BLaER1 (cell line): ENCODE data around the gene TYW1B.
"Not testable (repeated sequence)": the region's sequence is repeated elsewhere in the genome, so short reads cannot be mapped to it uniquely, and the experiment has no call there.

Source experiments
- H3K27ac ChIP-seq: shearing (Covaris generic); formaldehyde crosslinking; 2 replicates; pipeline ENCODE4 v1.8.1; 2022
- H3K27me3 ChIP-seq: shearing (Covaris generic); formaldehyde crosslinking; 2 replicates; pipeline ENCODE4 v1.8.1; 2022
- H3K36me3 ChIP-seq: shearing (Covaris generic); formaldehyde crosslinking; 2 replicates; pipeline ENCODE4 v1.8.1; 2022
- H3K4me1 ChIP-seq: shearing (Covaris generic); formaldehyde crosslinking; 2 replicates; pipeline ENCODE4 v1.8.1; 2022
- H3K4me2 ChIP-seq: shearing (Covaris generic); formaldehyde crosslinking; 2 replicates; pipeline ENCODE4 v1.8.1; 2022
- H3K4me3 ChIP-seq: shearing (Covaris generic); formaldehyde crosslinking; 2 replicates; pipeline ENCODE4 v1.8.1; 2022
- H3K9ac ChIP-seq: shearing (Covaris generic); formaldehyde crosslinking; 2 replicates; pipeline ENCODE4 v1.8.1; 2022
- H3K9me3 ChIP-seq: shearing (Covaris generic); formaldehyde crosslinking; 2 replicates; pipeline ENCODE4 v1.8.1; 2022
- H4K20me1 ChIP-seq: shearing (Covaris generic); formaldehyde crosslinking; 2 replicates; pipeline ENCODE4 v1.8.1; 2022
- Cebpa-rat ChIP-seq: shearing (Covaris generic); IDR thresholded peaks from 2 replicates; pipeline ENCODE4 v1.8.1; 2022

Gene TYW1B

GRCh38 chr7:72546586-72547237, 281.3 kb downstream of the TYW1B start:
- not testable (repeated sequence) for H4K20me1 ChIP-seq, H3K4me3 ChIP-seq, H3K27me3 ChIP-seq, H3K9ac ChIP-seq, H3K9me3 ChIP-seq, H3K27ac ChIP-seq, H3K4me2 ChIP-seq, H3K36me3 ChIP-seq, H3K4me1 ChIP-seq

- not testable (repeated sequence) for H3K27me3 ChIP-seq, H3K9me3 ChIP-seq, H3K9ac ChIP-seq, H3K4me1 ChIP-seq, H3K36me3 ChIP-seq, H4K20me1 ChIP-seq, H3K4me3 ChIP-seq, H3K27ac ChIP-seq, H3K4me2 ChIP-seq
Observed at GRCh38 chr7:72544531-72544930, 283.5 kb downstream of the TYW1B start.

GRCh38 chr7:72540923-72541322, 287.1 kb downstream of the TYW1B start:
- H3K4me1 ChIP-seq, result no peaks in the 10 kb centered on the region
- H3K4me2 ChIP-seq, result no peak overlapping the region
- no peaks in the 10 kb centered on the region for H3K36me3 ChIP-seq
- H3K27me3 ChIP-seq, result no peaks in the 10 kb centered on the region
- no peaks in the 10 kb centered on the region for H3K9me3 ChIP-seq
- no peak overlapping the region for H3K4me3 ChIP-seq
- no peaks in the 10 kb centered on the region for H4K20me1 ChIP-seq
- no peak overlapping the region for H3K27ac ChIP-seq
- no peak for TF ChIP-seq Cebpa-rat
- no peak overlapping the region for H3K9ac ChIP-seq

GRCh38 chr7:72540106-72540611, 287.8 kb downstream of the TYW1B start:
- Histone ChIP-seq H3K4me1 (no peaks in the 10 kb centered on the region), H3K4me3 (no peak overlapping the region), H3K9me3 (no peaks in the 10 kb centered on the region), H4K20me1 (no peaks in the 10 kb centered on the region), H3K27me3 (no peaks in the 10 kb centered on the region), H3K9ac (no peak overlapping the region), H3K27ac (no peak overlapping the region), H3K4me2 (no peak overlapping the region), H3K36me3 (no peaks in the 10 kb centered on the region)
- TF ChIP-seq Cebpa-rat, result no peak

GRCh38 chr7:72539702-72540101, 288.3 kb downstream of the TYW1B start:
- no peaks in the 10 kb centered on the region for H3K9me3 ChIP-seq

GRCh38 chr7:72538856-72539255, 289.1 kb downstream of the TYW1B start:
- Histone ChIP-seq H3K9me3 (no peaks in the 10 kb centered on the region), H3K9ac (no peak overlapping the region), H3K27me3 (no peaks in the 10 kb centered on the region), H3K4me3 (no peak overlapping the region), H3K4me1 (no peaks in the 10 kb centered on the region), H3K27ac (no peak overlapping the region), H3K4me2 (no peak overlapping the region), H3K36me3 (no peaks in the 10 kb centered on the region), H4K20me1 (no peaks in the 10 kb centered on the region)
- TF ChIP-seq Cebpa-rat, result no peak

More at GRCh38 chr7:72539702-72540101, 288.3 kb downstream of the TYW1B start:
- no peaks in the 10 kb centered on the region for H3K36me3 ChIP-seq
- no peaks in the 10 kb centered on the region for H3K27me3 ChIP-seq
- H3K9ac ChIP-seq, result no peak overlapping the region
- no peaks in the 10 kb centered on the region for H4K20me1 ChIP-seq
- TF ChIP-seq Cebpa-rat, result no peak
- no peaks in the 10 kb centered on the region for H3K4me1 ChIP-seq
- no peak overlapping the region for H3K27ac ChIP-seq
- no peak overlapping the region for H3K4me3 ChIP-seq
- H3K4me2 ChIP-seq, result no peak overlapping the region

- Histone ChIP-seq H3K27ac (no peak overlapping the region), H3K9ac (no peak overlapping the region), H3K4me2 (no peak overlapping the region), H3K4me3 (no peak overlapping the region), H3K9me3 (no peaks in the 10 kb centered on the region), H3K4me1 (no peaks in the 10 kb centered on the region), H3K27me3 (no peaks in the 10 kb centered on the region), H3K36me3 (no peaks in the 10 kb centered on the region), H4K20me1 (no peaks in the 10 kb centered on the region)
- no peak for TF ChIP-seq Cebpa-rat
Observed at GRCh38 chr7:72538147-72538546, 289.9 kb downstream of the TYW1B start.

- not testable (repeated sequence) for H3K27me3 ChIP-seq, H3K27ac ChIP-seq, H3K36me3 ChIP-seq, H3K9ac ChIP-seq, H3K4me1 ChIP-seq, H4K20me1 ChIP-seq, H3K4me3 ChIP-seq, H3K9me3 ChIP-seq, H3K4me2 ChIP-seq
Observed at GRCh38 chr7:72536038-72536437, 292.0 kb downstream of the TYW1B start.

GRCh38 chr7:72531048-72531447, 297.0 kb downstream of the TYW1B start:
- H3K9me3 ChIP-seq, H3K27ac ChIP-seq, H3K9ac ChIP-seq, H3K36me3 ChIP-seq, H3K27me3 ChIP-seq, H3K4me2 ChIP-seq, H3K4me3 ChIP-seq, H4K20me1 ChIP-seq, H3K4me1 ChIP-seq: not testable (repeated sequence)
